Stimulated activated naive B cell treated with anti-CD40 and anti-IgM and Interleukin-4, amounts not matched to agents 10 μg/mL and 1 μg/mL and 100 μg/mL, for 72 hours (primary cell): Measurements from ENCODE around the gene SUN5.

Experiments
- ATAC-seq, 2 donors: fragments of 150-1000 bp; cut with Tn5 transposase; replicated peaks; 2 replicates each; pipeline ENCODE4 v1.10.0; 2021; ENCODE audit warnings: moderate library complexity in 1 of 2
- DNase-seq: peaks from one replicate; pipeline ENCODE4 v3.0.0; 2021
- H3K27ac Mint-ChIP-seq: one replicate; pipeline ENCODE4 v1.8.0; 2022; ENCODE audit warnings: mild to moderate bottlenecking, mixed read lengths
- H3K27me3 Mint-ChIP-seq, 2 donors: one replicate each; pipeline ENCODE4 v1.8.0; 2022; ENCODE audit warnings: mixed read lengths in 2 of 2
- H3K36me3 Mint-ChIP-seq, 2 donors: one replicate each; pipeline ENCODE4 v1.8.0; 2022; ENCODE audit warnings: mixed read lengths in 2 of 2, mild to moderate bottlenecking in 1 of 2
- H3K4me1 Mint-ChIP-seq, 2 donors: one replicate each; pipeline ENCODE4 v1.8.0; 2022; ENCODE audit warnings: mixed read lengths in 2 of 2, mild to moderate bottlenecking in 1 of 2
- H3K4me3 Mint-ChIP-seq, 2 donors: one replicate each; pipeline ENCODE4 v1.8.0; 2022; ENCODE audit warnings: mild to moderate bottlenecking in 2 of 2, mixed read lengths in 2 of 2, moderate library complexity in 1 of 2
- H3K9me3 Mint-ChIP-seq, 2 donors: one replicate each; pipeline ENCODE4 v1.8.0; 2022; ENCODE audit warnings: mixed read lengths in 2 of 2, mild to moderate bottlenecking in 1 of 2

The SUN5 gene

DNA sequence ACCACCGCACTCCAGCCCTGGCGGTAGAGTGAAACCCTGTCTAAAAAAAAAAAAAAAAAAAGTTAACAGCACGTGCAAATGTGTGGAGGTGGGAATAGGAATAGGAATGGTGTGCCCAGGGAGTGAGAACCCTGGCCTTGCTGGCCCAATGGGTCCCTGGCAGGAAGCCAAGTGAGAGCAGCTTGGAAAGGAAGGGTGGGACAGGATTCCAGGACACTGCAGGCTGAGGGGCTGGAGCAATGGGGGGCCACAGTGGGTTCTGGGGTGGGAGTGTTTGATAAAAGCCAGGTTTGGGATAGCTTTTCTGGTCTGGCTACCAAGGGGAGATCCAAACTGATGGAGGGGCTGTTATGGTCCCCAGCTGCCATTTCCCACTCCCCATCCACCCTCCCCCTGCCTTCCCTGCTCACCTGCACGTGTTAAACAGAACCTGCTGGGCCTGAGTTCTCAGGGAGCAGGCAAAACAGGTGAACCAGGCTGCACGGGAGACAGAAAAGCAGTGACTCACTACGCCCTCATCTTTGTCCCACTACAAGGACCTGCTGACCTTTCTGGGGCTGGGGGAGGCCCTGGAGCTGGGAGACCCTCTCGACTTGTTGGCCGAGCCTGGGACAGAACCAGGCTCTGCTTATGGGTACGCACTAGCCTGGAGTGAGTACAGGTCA, 3.3 kb downstream of the SUN5 start:
- Mint-ChIP-seq H3K27ac (peak overlapping the region; percentile 86), H3K9me3 (peaks cover 6 to 7% of the 10 kb centered on the region in 2 donors), H3K4me1 (peaks cover 9% of the 10 kb centered on the region in 2 donors), H3K36me3 (peaks cover 0 to 3% of the 10 kb centered on the region in 2 donors), H3K27me3 (no peaks in the 10 kb centered on the region), H3K4me3 (no peak overlapping the region)
- no peak for ATAC-seq
- no peak for DNase-seq

DNA sequence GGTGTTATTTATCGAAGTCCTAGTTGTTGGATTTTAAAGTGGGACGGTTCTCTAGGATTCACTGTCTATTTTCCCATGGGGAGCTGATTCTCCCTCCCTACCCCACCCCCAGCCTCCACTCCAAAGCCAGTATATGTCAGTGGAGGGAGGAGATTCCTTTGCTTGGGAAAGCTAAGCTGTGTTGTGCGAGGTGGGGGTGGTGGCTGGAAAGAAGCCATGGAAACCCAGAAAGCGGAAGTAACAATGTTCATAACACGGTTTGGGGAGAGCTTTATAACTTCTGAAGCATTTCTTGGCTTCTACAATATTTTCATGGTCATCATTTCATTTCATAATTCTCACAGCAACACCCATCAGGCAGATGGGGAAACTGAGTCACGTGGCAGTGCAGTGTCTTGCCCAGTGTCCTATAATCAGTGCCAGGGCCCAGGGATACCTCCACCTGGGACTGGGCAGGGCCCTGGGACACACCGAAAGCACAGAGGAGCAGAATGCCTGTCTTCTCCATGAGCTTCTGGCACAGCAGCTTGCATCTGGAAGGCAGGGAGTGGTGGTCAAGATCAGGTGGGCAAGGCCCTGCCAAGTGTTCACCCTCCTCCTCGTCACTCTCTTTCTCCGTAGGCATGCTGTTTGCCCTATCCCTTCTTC, 4.5 kb downstream of the SUN5 start:
- Mint-ChIP-seq H3K9me3 (peaks cover 6 to 14% of the 10 kb centered on the region in 2 donors), H3K4me3 (no peak overlapping the region), H3K27ac (no peak overlapping the region), H3K27me3 (no peaks in the 10 kb centered on the region), H3K4me1 (peaks cover 9% of the 10 kb centered on the region in 2 donors), H3K36me3 (peaks cover 2 to 5% of the 10 kb centered on the region in 2 donors)
- ATAC-seq (peak in 1 of 2 donors; percentile 57), DNase-seq (no peak)

DNA sequence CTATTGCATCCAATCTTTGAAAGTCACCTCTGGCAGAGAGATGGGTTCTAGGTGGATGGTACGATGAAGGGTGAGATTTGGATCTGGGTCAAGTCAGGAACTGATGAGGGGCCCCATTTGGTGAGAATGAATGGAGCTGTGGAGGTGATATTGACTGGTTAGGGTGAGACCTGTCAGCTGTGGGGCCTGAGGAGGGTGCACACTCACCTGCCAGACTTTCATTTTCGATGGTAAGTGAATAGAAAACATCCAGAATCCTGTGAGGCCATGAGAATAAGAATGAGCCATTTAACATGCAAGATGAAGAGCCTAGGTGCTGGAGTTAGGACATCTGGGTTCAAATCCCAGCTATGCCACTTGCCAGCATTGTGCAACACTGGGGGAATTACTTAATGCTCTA, 6.8 kb downstream of the SUN5 start:
- peaks cover 13 to 17% of the 10 kb centered on the region in 2 donors for H3K4me1 Mint-ChIP-seq
- peaks cover 4 to 10% of the 10 kb centered on the region in 2 donors for H3K36me3 Mint-ChIP-seq
- no peak for DNase-seq
- H3K4me3 Mint-ChIP-seq, result no peak overlapping the region
- H3K27me3 Mint-ChIP-seq, result no peaks in the 10 kb centered on the region
- no peak overlapping the region for H3K27ac Mint-ChIP-seq
- no peak for ATAC-seq
- H3K9me3 Mint-ChIP-seq, result peaks cover 9 to 16% of the 10 kb centered on the region in 2 donors

DNA sequence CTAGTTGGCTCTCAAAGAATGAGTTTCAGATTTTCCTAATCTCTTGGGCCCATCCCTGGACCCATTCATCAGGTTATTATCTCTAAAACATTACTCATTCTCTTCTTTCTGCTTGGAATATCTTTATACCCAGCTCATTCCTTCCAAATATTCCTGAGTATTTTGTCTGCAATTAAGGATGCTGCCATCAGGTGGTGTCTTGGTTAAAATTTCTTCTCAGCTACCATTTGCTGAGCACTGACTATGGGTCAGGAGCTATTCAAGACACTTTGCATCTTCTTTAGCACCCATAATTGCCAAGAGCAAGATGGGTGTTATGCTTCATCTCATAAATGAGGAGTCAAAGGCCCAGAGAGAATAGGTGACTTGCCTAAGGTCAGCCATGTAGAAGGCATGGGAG, 8.4 kb downstream of the SUN5 start:
- DNase-seq (no peak), ATAC-seq (no peak)
- no peaks in the 10 kb centered on the region for H3K27me3 Mint-ChIP-seq
- H3K4me1 Mint-ChIP-seq, result peaks cover 24 to 33% of the 10 kb centered on the region in 2 donors
- no peak overlapping the region for H3K4me3 Mint-ChIP-seq
- peaks cover 4 to 10% of the 10 kb centered on the region in 2 donors for H3K36me3 Mint-ChIP-seq
- H3K27ac Mint-ChIP-seq, result no peak overlapping the region
- peaks cover 11 to 16% of the 10 kb centered on the region in 2 donors for H3K9me3 Mint-ChIP-seq

DNA sequence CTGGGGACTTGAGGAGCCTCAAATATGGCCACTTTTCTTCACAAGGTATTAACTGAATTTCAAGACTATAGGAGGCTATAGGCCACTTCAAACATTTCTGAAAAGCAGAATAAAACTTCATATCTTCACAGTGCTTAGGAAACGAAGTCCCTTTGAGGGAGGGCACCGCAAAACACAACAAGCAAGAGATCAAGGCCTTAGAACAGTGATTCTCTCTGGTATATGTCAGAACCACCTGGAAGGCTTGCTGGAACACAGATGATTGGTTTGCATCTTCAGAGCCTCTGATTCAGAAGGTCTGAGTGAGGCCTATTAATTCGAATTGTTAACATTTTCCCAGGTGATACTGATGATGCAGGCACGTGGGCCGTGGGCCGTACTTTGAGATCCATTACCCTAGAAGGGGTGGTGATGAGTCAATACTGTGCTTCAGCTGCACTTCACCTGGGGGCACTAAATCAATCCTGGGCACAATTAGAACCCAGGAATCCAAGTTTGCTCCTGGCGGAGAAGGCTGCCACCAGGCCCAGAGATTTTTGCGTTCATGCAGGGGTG, 10.7 kb downstream of the SUN5 start:
- Mint-ChIP-seq H3K4me3 (no peak overlapping the region), H3K27me3 (no peaks in the 10 kb centered on the region), H3K4me1 (peaks cover 17 to 30% of the 10 kb centered on the region in 2 donors), H3K36me3 (peaks cover 4 to 10% of the 10 kb centered on the region in 2 donors), H3K9me3 (peaks cover 11 to 16% of the 10 kb centered on the region in 2 donors), H3K27ac (no peak overlapping the region)
- DNase-seq (no peak), ATAC-seq (no peak)

DNA sequence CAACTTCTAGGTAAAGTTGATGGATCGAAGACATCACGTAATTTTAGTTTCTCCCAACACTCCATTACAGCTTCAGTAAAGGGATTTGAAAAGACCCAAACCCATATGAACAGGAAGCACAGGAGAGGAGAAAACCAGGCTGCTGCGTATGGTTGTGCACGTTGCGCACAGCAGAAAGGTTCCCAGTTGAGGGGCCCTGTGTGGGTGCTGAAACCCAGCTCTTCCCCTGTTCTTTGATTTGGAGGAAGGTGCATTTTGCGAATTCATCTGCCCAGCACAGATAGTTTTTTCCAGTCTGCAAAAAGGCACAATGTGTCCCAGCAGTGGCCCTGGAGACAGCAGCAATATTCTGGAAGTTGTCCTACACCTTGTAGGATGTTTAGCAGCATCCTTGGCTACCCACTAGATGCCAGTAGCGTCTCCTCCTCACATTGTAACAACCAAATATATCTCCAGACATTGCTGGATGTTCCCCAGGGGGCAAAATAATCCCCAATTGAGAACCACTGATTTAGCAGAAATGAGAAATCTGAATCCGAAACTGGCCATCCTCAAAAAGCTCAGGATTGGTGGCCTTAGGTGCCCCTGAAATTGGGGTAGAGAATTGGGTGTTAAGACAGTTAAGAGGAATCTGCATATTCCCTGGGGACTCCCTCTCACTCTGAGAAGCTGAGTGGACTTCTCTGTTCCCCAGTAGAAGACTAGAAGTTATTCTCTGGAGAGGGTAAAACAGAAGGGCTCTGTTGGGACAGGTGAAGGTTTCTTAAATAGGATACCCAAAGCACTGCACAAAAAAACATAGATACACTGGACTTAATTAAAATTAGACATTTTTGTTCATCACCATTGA, 12.2 kb downstream of the SUN5 start:
- Mint-ChIP-seq H3K4me1 (peaks cover 17 to 30% of the 10 kb centered on the region in 2 donors), H3K27me3 (no peaks in the 10 kb centered on the region), H3K36me3 (peaks cover 4 to 10% of the 10 kb centered on the region in 2 donors), H3K9me3 (peaks cover 11 to 16% of the 10 kb centered on the region in 2 donors), H3K4me3 (no peak overlapping the region), H3K27ac (no peak overlapping the region)
- ATAC-seq (peak; percentile 78 to 80), DNase-seq (peak; percentile 21)

DNA sequence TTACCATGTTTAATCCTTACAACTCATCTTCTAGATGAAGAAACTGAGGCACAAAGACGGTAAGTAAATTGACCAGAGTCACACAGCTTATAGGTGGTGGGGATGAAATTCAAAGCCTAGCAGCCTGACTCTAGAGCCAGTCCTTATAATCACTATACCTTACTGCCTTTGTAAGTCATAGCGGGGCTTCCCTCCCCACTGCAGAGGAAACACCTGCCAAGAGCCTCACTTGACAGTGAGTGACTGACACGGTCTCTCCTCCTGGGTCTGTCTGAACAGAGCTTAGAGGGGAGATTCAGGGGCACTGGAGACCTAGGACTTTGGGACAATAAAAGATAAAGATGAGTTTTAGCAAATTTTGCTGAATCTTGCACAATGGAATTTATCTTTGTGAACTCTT, 12.8 kb downstream of the SUN5 start:
- Mint-ChIP-seq H3K27me3 (no peaks in the 10 kb centered on the region), H3K27ac (no peak overlapping the region), H3K4me1 (peaks cover 15 to 30% of the 10 kb centered on the region in 2 donors), H3K9me3 (peaks cover 9 to 12% of the 10 kb centered on the region in 2 donors), H3K36me3 (peaks cover 4 to 10% of the 10 kb centered on the region in 2 donors), H3K4me3 (no peak overlapping the region)
- ATAC-seq (peak; percentile 89 to 91), DNase-seq (peak; percentile 17)

DNA sequence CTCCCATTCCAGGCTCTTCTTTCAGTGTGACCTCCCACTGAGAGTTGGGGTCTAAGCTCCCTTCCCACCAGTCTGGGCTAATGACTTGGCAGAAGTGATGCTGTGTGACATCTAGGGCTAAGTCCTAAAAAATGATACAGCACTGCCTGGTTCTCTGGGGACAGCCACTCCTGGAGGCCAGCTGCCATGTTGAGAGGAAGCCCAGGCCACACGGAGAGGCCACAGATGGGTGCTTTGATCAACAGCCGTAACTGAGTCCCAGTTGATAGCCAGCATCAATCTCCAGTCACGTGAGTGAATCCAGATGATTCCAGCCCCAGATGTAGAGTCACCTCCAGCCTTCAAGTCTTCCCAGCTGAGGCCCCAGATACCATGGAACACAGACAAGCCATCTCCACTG, 13.8 kb downstream of the SUN5 start:
- Mint-ChIP-seq H3K36me3 (peaks cover 4 to 10% of the 10 kb centered on the region in 2 donors), H3K9me3 (peaks cover 8 to 9% of the 10 kb centered on the region in 2 donors), H3K27ac (no peak overlapping the region), H3K4me1 (peaks cover 15 to 30% of the 10 kb centered on the region in 2 donors), H3K4me3 (no peak overlapping the region), H3K27me3 (no peaks in the 10 kb centered on the region)
- ATAC-seq, result no peak
- DNase-seq, result no peak

DNA sequence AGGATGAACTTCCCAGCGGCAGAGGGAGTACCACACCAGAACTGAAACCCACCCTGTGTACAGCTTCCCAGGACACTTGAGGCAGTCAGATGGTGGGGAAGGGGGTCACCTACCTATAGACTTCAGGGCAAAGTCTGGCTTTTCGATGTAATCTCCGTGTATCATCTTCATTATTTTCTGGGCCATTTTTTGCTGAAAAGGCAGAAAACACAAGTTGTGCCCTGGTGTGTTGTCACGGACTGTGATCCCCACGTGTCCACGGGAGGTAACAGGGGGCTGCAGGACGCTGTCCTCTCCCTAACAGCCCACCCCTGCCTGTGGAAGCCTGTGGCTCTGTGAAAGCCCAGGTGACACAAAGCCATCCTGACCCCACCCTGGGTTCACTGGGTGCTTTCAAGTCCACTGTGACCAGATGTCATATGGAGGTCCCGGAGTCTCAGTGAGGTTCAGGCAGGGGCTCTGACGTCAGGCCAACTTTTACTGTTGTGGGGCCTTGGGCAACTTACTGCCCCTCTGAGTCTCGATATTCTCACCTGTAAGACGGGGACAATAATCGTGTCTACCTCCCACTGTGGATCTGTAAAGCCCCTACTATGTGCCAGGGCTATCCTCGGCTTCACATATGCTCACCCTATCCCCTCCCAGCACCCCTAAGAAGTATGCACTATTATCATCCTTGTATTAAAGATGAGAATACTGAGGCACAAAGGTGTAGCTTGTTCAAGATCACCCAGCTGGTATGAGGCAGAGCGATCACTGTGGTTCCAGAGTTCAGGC, 14.5 kb downstream of the SUN5 start:
- ATAC-seq (no peak), DNase-seq (no peak)
- Mint-ChIP-seq H3K9me3 (peaks cover 2 to 5% of the 10 kb centered on the region in 2 donors), H3K27ac (no peak overlapping the region), H3K4me3 (no peak overlapping the region), H3K27me3 (no peaks in the 10 kb centered on the region), H3K4me1 (peaks cover 15 to 30% of the 10 kb centered on the region in 2 donors), H3K36me3 (peaks cover 2 to 5% of the 10 kb centered on the region in 2 donors)

DNA sequence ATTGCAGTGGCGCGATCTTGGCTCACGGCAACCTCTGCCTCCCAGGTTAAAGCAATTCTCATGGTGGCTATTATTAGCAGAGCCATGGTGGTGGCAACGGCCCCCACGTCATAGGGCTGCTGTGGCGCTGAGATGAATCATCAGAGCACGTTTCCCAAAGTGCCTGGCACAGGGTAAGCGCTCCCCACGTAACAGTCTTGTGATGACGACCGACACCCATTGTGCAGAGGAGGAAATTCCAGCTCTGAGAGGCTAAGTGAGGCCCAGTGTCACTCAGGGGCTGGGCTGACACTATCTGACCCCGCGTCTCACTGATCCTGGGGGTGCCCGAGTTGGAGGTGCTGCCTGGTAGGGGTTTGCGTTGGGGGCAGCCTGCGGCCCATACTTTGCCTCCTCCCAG, 16.2 kb downstream of the SUN5 start:
- H3K4me1 Mint-ChIP-seq, result peaks cover 15 to 28% of the 10 kb centered on the region in 2 donors
- no peak for DNase-seq
- no peaks in the 10 kb centered on the region for H3K27me3 Mint-ChIP-seq
- no peaks in the 10 kb centered on the region for H3K36me3 Mint-ChIP-seq
- H3K9me3 Mint-ChIP-seq, result peaks cover 0 to 3% of the 10 kb centered on the region in 2 donors
- H3K27ac Mint-ChIP-seq, result no peak overlapping the region
- H3K4me3 Mint-ChIP-seq, result no peak overlapping the region
- no peak for ATAC-seq

DNA sequence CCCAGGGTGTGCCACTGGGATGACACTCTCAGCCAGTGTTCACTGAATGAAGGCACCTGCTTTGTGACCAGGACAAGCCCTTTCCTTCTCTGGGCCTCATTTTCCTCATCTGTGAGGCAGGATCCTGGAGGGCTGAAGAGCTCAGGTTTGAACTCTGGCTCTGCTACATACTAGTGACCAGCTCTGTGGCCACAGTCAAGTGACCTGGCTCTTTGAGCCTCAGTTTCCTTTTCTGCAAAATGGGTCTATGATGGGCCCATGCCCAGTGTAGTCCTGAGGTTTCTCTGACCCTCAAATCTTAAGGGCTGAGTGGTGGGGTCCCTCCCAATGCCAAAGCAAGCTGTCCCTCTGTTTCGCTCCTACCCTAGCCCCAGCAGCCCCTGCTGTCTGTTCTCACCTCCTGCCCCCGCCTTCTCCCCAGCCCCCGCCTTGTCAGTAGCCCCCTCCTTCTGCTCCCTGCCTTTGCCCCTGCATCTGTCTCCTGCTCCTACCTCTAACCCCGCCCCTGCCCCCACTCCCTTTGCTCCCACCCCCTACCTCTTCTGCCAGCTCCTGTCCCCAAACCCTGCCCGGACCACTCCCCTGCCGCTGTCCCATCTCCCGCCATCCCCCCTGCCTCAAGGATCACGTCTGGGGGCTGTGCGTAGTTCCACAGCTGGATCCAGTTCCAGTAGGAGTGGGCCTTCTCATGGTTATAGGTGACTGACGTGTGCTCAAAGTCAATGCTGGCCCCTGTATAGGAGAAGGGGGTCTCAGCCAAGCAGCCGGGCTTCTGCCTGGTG, 17.0 kb downstream of the SUN5 start:
- no peak overlapping the region for H3K4me3 Mint-ChIP-seq
- peaks cover 10 to 20% of the 10 kb centered on the region in 2 donors for H3K4me1 Mint-ChIP-seq

DNA sequence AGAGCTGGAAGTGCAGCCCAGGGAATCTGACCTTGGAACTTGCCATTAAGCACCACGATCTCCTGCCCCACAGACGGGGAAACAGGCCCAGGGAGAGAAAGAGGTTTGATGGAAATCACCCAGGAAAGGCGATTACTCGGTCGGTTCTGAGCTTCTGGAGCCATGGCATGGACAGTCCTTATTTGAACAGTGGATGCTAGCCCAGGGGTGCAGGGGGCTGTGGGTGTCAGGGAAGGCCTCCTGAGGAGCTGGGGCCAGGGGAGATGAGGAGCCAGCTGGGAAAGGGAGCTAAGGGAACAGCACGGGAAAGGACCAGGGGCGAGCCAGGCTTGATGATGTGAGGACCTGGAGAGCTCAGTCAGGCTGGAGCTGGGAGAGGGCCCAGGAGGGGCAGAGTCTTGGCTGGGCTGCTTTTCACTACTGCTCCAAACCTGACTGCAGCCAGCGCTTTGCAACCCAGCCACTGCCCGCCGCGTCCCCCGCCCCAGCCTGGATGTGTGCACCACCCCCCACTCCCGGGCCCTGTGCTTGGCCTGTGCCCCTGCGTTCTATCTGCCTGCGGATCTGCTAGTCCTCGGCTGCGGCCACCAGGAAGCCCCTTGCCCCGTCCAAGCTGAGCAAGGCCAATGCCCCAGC, 17.8 kb downstream of the SUN5 start:
- no peak for ATAC-seq
- no peaks in the 10 kb centered on the region for H3K27me3 Mint-ChIP-seq
- no peak for DNase-seq
- H3K9me3 Mint-ChIP-seq, result peaks cover 0 to 3% of the 10 kb centered on the region in 2 donors
- no peak overlapping the region for H3K27ac Mint-ChIP-seq
- H3K4me3 Mint-ChIP-seq, result no peak overlapping the region
- peaks cover 5 to 12% of the 10 kb centered on the region in 2 donors for H3K4me1 Mint-ChIP-seq
- H3K36me3 Mint-ChIP-seq, result no peaks in the 10 kb centered on the region

More for the DNA sequence above, 17.0 kb downstream of the SUN5 start:
- ATAC-seq (no peak), DNase-seq (no peak)
- no peaks in the 10 kb centered on the region for H3K27me3 Mint-ChIP-seq
- H3K27ac Mint-ChIP-seq, result no peak overlapping the region
- peaks cover 0 to 3% of the 10 kb centered on the region in 2 donors for H3K9me3 Mint-ChIP-seq
- no peaks in the 10 kb centered on the region for H3K36me3 Mint-ChIP-seq

DNA sequence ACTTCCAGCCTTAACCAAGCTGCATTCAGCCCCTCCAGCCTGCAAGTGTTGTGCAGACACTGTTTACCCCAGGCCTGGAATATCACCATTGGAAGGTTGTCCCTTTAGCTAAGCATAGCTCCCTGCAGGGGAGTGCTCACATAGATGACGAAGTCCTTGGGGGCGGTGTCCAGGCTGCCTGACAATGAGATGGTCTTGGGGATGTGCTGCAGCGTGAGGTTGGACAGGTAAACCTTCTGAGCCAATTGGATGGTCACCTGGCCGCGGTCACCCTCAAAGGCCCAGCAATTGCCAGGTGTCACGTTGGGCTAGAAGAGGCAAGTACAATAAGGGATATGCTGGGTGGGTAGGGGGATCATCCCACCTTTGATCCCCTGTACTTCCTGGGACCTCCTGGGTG, 18.6 kb downstream of the SUN5 start:
- ATAC-seq (no peak), DNase-seq (no peak)
- Mint-ChIP-seq H3K27ac (no peak overlapping the region), H3K36me3 (no peaks in the 10 kb centered on the region), H3K4me1 (peaks cover 0 to 4% of the 10 kb centered on the region in 2 donors), H3K9me3 (no peaks in the 10 kb centered on the region), H3K4me3 (no peak overlapping the region), H3K27me3 (no peaks in the 10 kb centered on the region)
